ENCODE measurements around the gene CCNF.
A peak's percentile ranks its signal among the peaks of the same experiment; 100 is the strongest.

Gene CCNF

GRCh38 chr16:2482708-2483534 is 53.7 kb downstream of the CCNF start:
- CTCF ChIA-PET = interaction anchor here (0.9 to 5.1 kb wide), 8 partner anchors 9 to 53 kb away, joined by 3 to 41 read pairs (median 4); partner anchors contain the start of genes ATP6V0C, CCNF and TEDC2
- POLR2A ChIA-PET = interaction anchor here (0.8 to 1.6 kb wide), 4 partner anchors 8 to 231 kb away, joined by 3 to 7 read pairs (median 5); partner anchors contain the start of genes ECI1, TBC1D24 and TEDC2
- no peak for DNase-seq (ENCODE audit: low read depth, low spot score)
- TF ChIP-seq CTCF (IDR thresholded peaks at IDR 0.05; ENCODE audit: insufficient read depth, low read length, missing control alignments) = no peak
- peak overlapping the region; percentile 49 for H3K4me3 ChIP-seq (ENCODE audit: low read depth, low read length)

GRCh38 chr16:2483939-2484897 is 55.0 kb downstream of the CCNF start:
- ChIA-PET POLR2A (interaction anchor here (1.6 kb wide), 1 partner anchor 9 kb away, joined by 6 read pairs; the partner anchor contains the start of gene TBC1D24), CTCF (interaction anchor here (1.2 to 5.1 kb wide), 5 partner anchors 10 to 26 kb away, joined by 3 to 41 read pairs (median 5); partner anchors contain the start of gene TBC1D24)
- DNase-seq (ENCODE audit: low read depth, low spot score) = no peak
- no peak overlapping the region for H3K4me3 ChIP-seq (ENCODE audit: low read depth, low read length)
- no peak for TF ChIP-seq CTCF (IDR thresholded peaks at IDR 0.05; ENCODE audit: insufficient read depth, low read length, missing control alignments)

- ChIA-PET POLR2A (no interaction called here), CTCF (interaction anchor here (1.3 to 5.1 kb wide), 3 partner anchors 11 to 25 kb away, joined by 3 to 41 read pairs (median 7); partner anchors contain the start of gene TBC1D24)
- no peak for DNase-seq (ENCODE audit: low read depth, low spot score)
- TF ChIP-seq CTCF (IDR thresholded peaks at IDR 0.05; ENCODE audit: insufficient read depth, low read length, missing control alignments) = no peak
- H3K4me3 ChIP-seq (ENCODE audit: low read depth, low read length) = no peak overlapping the region
These were observed 55.8 kb downstream of the CCNF start for GRCh38 chr16:2484898-2485508.

GRCh38 chr16:2485811-2486507 is 56.7 kb downstream of the CCNF start:
- no peak overlapping the region for H3K4me3 ChIP-seq (ENCODE audit: low read depth, low read length)
- POLR2A ChIA-PET = no interaction called here
- CTCF ChIA-PET = interaction anchor here (0.9 to 5.1 kb wide), 4 partner anchors 12 to 146 kb away, joined by 3 to 41 read pairs (median 5); partner anchors contain the start of genes ABCA3 and TBC1D24
- no peak for DNase-seq (ENCODE audit: low read depth, low spot score)
- no peak for TF ChIP-seq CTCF (IDR thresholded peaks at IDR 0.05; ENCODE audit: insufficient read depth, low read length, missing control alignments)

GRCh38 chr16:2486645-2487516 is 57.6 kb downstream of the CCNF start:
- POLR2A ChIA-PET = no interaction called here
- CTCF ChIA-PET = interaction anchor here (5.1 kb wide), 1 partner anchor 14 kb away, joined by 41 read pairs; no protein-coding TSS in a partner anchor
- no peak overlapping the region for H3K4me3 ChIP-seq (ENCODE audit: low read depth, low read length)
- peak; percentile 6 for TF ChIP-seq CTCF (IDR thresholded peaks at IDR 0.05; ENCODE audit: insufficient read depth, low read length, missing control alignments)
- DNase-seq (ENCODE audit: low read depth, low spot score) = no peak

Measured in AG04449 (cell line).